ENCODE measurements around the gene NCKAP5. TPM values are rescaled to one million over a fixed set of nuclear protein-coding genes. Genes with fewer than 3 reads are reported as not detected.

The NCKAP5 gene
- total RNA-seq, 2 donors from 2014 or later = 0.78 to 2.6 TPM

DNA sequence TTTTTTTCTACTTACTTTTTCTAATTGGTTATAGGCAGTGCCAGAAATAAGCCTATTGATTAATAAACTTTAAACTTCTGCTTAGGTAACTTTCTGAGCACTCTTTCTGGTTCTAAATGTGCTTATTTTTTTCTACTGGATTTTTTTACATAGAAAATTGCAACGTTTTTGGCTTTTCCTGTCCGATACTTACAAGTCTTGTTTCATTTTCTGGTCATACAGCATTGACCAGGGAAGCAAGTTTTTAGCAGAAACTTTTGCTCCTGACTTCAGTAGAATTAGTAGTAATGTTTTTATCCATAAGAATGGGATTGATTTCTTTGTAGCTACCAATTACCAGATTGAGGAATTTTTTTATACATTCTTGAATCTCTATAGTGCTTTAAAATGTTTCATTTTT is 36.9 kb downstream of the NCKAP5 start:
- TF ChIP-seq, protein P1, sequence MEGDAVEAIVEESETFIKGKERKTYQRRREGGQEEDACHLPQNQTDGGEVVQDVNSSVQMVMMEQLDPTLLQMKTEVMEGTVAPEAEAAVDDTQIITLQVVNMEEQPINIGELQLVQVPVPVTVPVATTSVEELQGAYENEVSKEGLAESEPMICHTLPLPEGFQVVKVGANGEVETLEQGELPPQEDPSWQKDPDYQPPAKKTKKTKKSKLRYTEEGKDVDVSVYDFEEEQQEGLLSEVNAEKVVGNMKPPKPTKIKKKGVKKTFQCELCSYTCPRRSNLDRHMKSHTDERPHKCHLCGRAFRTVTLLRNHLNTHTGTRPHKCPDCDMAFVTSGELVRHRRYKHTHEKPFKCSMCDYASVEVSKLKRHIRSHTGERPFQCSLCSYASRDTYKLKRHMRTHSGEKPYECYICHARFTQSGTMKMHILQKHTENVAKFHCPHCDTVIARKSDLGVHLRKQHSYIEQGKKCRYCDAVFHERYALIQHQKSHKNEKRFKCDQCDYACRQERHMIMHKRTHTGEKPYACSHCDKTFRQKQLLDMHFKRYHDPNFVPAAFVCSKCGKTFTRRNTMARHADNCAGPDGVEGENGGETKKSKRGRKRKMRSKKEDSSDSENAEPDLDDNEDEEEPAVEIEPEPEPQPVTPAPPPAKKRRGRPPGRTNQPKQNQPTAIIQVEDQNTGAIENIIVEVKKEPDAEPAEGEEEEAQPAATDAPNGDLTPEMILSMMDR (IDR thresholded peaks at IDR 0.05) = no peak
- no peak for TF ChIP-seq POLR2A (IDR thresholded peaks at IDR 0.05)
- intact Hi-C loops (cut with DNase I) = no loop called here
- no peaks in the 10 kb centered on the region for H3K27me3 ChIP-seq
- no peak overlapping the region for H3K27ac ChIP-seq
- 42 to 51% methylated on average over 2 of the region's 2 CpGs for WGBS, 2 donors
- no peaks in the 10 kb centered on the region for H3K36me3 ChIP-seq (replicated peaks in 1 of 2; ENCODE audit: insufficient read depth in 1 of 2, low read depth in 2 of 2)
- no peak overlapping the region for H3K4me3 ChIP-seq
- no peaks in the 10 kb centered on the region for H3K4me1 ChIP-seq
- DNase-seq (no peak), ATAC-seq (no peak)
- no peaks in the 10 kb centered on the region for H3K9me3 ChIP-seq

- no peak for DNase-seq
- Histone ChIP-seq H3K36me3 (replicated peaks in 1 of 2; ENCODE audit: insufficient read depth in 1 of 2, low read depth in 2 of 2) (no peaks in the 10 kb centered on the region), H3K27ac (no peak overlapping the region), H3K4me1 (no peaks in the 10 kb centered on the region), H3K27me3 (no peaks in the 10 kb centered on the region), H3K4me3 (no peak overlapping the region), H3K9me3 (no peaks in the 10 kb centered on the region)
- ATAC-seq = no peak
- intact Hi-C loops (cut with DNase I) = no loop called here
- TF ChIP-seq, protein P1 (IDR thresholded peaks at IDR 0.05) = no peak
- TF ChIP-seq POLR2A (IDR thresholded peaks at IDR 0.05) = no peak
Observed at GRCh38 chr2:133530645-133531044, 37.6 kb downstream of the NCKAP5 start.

- Histone ChIP-seq H3K4me3 (no peak overlapping the region), H3K36me3 (replicated peaks in 1 of 2; ENCODE audit: insufficient read depth in 1 of 2, low read depth in 2 of 2) (no peaks in the 10 kb centered on the region), H3K27ac (no peak overlapping the region), H3K4me1 (no peaks in the 10 kb centered on the region), H3K9me3 (no peaks in the 10 kb centered on the region), H3K27me3 (no peaks in the 10 kb centered on the region)
- intact Hi-C loops (cut with DNase I) = no loop called here
- no peak for DNase-seq
- TF ChIP-seq, protein P1 (IDR thresholded peaks at IDR 0.05) = no peak
- no peak for TF ChIP-seq POLR2A (IDR thresholded peaks at IDR 0.05)
- no peak for ATAC-seq
- WGBS, 2 donors = 69 to 70% methylated on average over 3 of the region's 3 CpGs
Observed at GRCh38 chr2:133526530-133527300, 41.5 kb downstream of the NCKAP5 start.

DNA sequence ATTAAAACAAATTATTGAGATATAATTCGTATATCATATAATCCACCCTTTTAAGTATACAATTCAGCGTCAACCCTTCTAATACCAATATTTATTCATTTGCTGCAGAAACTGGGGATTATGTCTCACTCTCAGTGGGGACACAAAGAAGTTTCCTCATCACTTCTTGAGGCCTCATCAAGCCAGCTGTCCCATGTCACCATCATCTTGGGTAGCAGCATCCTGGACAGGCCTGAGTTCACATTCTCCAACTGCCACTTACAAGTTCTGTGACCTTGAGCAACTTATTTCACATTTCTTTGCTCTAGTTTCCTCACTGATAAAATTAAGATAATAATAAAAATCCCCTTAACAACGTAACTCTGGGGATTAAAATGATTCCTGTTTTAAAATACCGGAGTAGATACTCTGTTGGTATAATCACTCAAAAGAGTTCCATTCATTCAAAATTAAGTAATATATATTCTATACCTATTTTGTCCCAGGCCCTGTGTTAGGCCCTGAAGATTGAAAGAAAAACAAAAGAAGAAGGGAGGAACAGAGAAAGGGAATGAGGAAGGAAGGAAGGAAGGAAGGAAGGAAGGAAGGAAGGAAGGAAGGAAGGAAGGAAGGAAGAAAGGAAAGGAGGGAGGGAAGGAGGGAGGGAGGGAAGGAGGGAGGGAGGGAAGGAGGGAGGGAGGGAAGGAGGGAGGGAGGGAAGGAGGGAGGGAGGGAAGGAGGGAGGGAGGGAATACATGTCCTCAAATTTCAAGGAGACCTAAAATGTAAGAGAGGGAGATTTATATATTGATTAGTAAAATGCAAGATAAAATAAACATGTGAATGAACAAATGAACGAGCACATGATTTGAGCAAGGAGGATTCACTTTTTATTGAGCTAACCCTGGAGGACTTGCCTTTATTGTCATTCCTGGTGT is 42.4 kb downstream of the NCKAP5 start:
- intact Hi-C loops (cut with DNase I) = no loop called here
- WGBS, 2 donors = 70 to 73% methylated on average over 5 of the region's 5 CpGs
- no peak for TF ChIP-seq POLR2A (IDR thresholded peaks at IDR 0.05)
- TF ChIP-seq, protein P1 (IDR thresholded peaks at IDR 0.05) = no peak

More for the DNA sequence above, 42.4 kb downstream of the NCKAP5 start:
- DNase-seq (no peak), ATAC-seq (no peak)
- no peaks in the 10 kb centered on the region for H3K9me3 ChIP-seq
- no peaks in the 10 kb centered on the region for H3K27me3 ChIP-seq
- no peak overlapping the region for H3K27ac ChIP-seq
- no peak overlapping the region for H3K4me3 ChIP-seq
- H3K4me1 ChIP-seq = no peaks in the 10 kb centered on the region
- H3K36me3 ChIP-seq (replicated peaks in 1 of 2; ENCODE audit: insufficient read depth in 1 of 2, low read depth in 2 of 2) = no peaks in the 10 kb centered on the region
